DND-41 (cell line): ENCODE results near the gene FAM168A.

ENCODE experiments used
- EZH2 ChIP-seq: IDR thresholded peaks from 3 replicates; pipeline ENCODE4 v1.6.1; 2012; ENCODE audit warnings: borderline replicate concordance, low read depth, mild to moderate bottlenecking, moderate library complexity, low read length, inconsistent platforms; ENCODE audit not compliant: severe bottlenecking
- TF ChIP-seq, protein P1 (sequence below): IDR thresholded peaks from 2 replicates; pipeline ENCODE4 v1.5.1; 2012; ENCODE audit warnings: borderline replicate concordance, low read length, moderate library complexity, mild to moderate bottlenecking; ENCODE audit not compliant: poor library complexity, severe bottlenecking; ENCODE audit errors: extremely low read depth

DNA sequence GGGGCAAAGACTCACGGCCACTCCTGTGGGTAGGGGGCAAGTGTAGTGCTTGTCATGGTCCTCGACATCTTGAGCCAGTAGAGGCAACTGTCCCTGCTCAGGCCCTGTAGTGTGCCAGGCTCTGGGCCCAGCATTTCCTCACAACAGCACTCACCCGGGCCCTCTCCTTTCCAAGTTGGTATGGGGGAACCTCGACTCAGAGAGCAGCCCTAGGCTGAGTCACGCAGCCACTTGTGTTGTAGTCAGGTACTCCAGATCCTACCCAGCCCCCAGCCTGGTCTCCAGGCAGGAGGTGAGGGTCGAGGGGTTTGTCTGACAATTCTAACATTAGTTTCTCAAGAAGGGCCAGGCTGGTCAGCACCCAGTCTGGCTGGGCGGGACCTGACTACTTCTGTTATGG lies 217.6 kb downstream of the FAM168A start:
- no peak for TF ChIP-seq EZH2
- TF ChIP-seq, protein P1, sequence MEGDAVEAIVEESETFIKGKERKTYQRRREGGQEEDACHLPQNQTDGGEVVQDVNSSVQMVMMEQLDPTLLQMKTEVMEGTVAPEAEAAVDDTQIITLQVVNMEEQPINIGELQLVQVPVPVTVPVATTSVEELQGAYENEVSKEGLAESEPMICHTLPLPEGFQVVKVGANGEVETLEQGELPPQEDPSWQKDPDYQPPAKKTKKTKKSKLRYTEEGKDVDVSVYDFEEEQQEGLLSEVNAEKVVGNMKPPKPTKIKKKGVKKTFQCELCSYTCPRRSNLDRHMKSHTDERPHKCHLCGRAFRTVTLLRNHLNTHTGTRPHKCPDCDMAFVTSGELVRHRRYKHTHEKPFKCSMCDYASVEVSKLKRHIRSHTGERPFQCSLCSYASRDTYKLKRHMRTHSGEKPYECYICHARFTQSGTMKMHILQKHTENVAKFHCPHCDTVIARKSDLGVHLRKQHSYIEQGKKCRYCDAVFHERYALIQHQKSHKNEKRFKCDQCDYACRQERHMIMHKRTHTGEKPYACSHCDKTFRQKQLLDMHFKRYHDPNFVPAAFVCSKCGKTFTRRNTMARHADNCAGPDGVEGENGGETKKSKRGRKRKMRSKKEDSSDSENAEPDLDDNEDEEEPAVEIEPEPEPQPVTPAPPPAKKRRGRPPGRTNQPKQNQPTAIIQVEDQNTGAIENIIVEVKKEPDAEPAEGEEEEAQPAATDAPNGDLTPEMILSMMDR, result no peak
